GM19372 (cell line): Measurements from ENCODE around the gene SLC2A13.
"Not testable (repeated sequence)": the region's sequence is repeated elsewhere in the genome, so short reads cannot be mapped to it uniquely, and the experiment has no call there.

Experiments
- ATAC-seq: cut with Tn5 transposase; IDR thresholded peaks from one replicate; pipeline ENCODE4 v1.9.1; 2021; ENCODE audit warnings: mild to moderate bottlenecking, low read depth, moderate library complexity; ENCODE audit not compliant: unreplicated experiment

Gene SLC2A13

GRCh38 chr12:40106202-40106533, 287 bp upstream of the SLC2A13 start:
- no peak for ATAC-seq

DNA sequence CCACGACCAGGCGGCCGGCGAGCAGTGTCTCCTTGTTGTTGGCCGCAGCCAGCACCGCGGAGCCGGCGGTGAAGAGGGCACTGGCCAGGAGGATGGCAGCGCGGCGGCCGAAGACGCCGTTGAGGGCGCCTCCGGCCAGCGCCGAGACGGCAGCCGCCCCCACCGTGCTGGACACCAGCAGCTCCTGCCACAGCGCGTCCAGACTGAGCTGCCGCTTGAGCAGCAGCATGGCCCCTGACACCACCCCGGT, 691 bp downstream of the SLC2A13 start:
- ATAC-seq, result peak; percentile 48

- ATAC-seq, result peak; percentile 4
Observed at GRCh38 chr12:40104461-40105264, 1.2 kb downstream of the SLC2A13 start.

DNA sequence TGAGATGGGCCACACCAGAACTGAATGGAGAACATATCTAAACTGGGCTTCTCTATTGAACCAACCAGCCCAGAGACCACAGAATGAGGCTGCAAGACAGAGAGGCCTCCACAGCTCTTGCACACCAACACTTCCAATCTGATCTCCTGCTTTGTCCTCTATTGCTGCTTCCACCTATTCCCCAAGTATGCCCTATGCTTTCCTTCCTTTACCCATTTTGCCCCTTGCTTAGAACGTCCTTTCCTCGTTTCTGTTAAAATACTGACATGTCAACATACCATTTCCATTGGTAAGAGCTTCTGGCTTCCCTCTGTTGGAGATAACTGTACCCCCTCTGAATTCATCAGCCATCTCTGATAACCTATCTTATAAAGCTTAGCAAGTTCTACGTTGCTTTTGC, 2.8 kb downstream of the SLC2A13 start:
- ATAC-seq, result no peak

GRCh38 chr12:40101747-40102146, 4.1 kb downstream of the SLC2A13 start:
- no peak for ATAC-seq

GRCh38 chr12:40099423-40099853, 6.4 kb downstream of the SLC2A13 start:
- ATAC-seq, result no peak

DNA sequence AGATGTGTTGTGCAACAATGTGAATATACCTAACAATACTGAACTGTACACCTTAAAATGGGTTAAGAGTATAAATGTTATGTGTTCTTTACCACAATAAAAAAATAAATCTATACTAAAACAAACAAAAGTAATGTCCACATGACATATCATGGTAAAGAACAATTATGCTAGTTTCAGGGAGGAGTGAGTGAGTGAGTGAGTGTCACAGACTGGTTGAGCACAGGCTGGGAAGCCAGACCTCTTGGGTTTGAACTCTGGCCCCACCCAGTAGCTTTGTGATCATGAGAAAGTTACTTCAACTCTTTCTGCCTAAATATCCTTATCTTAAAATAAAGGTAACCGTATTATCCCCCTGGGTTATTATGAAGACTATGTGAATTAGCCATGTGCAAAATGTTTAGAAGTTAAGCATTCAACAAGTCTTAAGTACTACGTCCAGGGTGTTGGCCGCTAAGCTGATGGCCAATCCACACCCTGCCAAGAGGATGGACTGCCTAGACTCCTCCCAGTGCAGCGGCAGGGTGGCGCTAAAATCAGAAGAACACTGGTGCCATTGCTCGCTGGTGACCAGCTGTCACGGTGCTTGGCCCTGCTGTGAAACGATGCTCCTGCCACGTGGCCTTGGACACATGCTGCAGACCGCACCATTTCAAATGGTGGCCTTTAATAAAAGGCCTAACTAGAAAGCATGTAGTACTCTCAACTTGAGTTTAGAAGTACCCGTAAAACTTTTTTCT, 7.3 kb downstream of the SLC2A13 start:
- ATAC-seq, result no peak

- no peak for ATAC-seq
Observed at GRCh38 chr12:40093512-40093911, 12.4 kb downstream of the SLC2A13 start.

GRCh38 chr12:40086471-40086870, 19.4 kb downstream of the SLC2A13 start:
- no peak for ATAC-seq

DNA sequence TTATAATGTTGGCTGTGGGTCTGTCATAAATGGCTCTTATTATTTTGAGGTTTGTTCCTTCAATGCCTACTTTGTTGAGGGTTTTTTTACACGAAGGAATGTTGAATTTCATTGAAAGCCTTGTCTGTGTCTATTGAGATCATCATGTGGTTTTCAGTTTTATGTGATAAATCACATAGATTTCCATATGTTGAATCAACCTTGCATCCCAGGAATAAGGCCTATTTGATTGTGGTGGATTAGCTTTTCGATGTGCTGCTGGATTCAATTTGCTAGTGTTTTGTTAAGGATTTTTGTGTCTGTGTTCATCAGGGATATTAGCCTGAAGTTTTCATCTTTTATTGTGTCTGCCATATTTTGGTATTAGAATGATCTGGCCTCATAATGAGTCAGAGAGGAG, 27.6 kb downstream of the SLC2A13 start:
- no peak for ATAC-seq

- ATAC-seq, result no peak
Observed at GRCh38 chr12:40075458-40075857, 30.4 kb downstream of the SLC2A13 start.

GRCh38 chr12:40068416-40068815, 37.5 kb downstream of the SLC2A13 start:
- ATAC-seq, result no peak

DNA sequence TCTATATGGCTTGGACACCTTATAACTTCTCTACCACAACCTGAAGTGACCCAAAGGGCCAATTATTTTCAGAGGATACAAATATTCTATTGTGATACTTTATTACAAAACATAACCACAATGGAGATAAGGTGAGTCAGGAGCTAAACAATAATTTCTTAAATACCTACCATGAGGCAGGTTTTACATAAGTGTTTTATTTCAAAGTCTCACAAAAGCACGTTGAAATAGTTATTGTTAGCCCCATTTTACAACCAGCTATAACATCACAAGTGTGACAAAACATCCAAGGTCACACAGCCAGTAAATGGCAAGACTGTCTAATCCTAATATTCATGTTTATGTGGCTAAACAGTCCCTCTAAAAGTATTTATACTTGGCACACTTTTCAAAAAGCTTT, 40.2 kb downstream of the SLC2A13 start:
- ATAC-seq, result no peak

GRCh38 chr12:40063414-40063813, 42.5 kb downstream of the SLC2A13 start:
- ATAC-seq, result no peak

GRCh38 chr12:40058721-40059190, 47.1 kb downstream of the SLC2A13 start:
- no peak for ATAC-seq

GRCh38 chr12:40056373-40056772, 49.5 kb downstream of the SLC2A13 start:
- ATAC-seq, result no peak

- ATAC-seq, result no peak
Observed at GRCh38 chr12:40055776-40056175, 50.1 kb downstream of the SLC2A13 start.

GRCh38 chr12:40055228-40055579, 50.7 kb downstream of the SLC2A13 start:
- ATAC-seq, result no peak

GRCh38 chr12:40054555-40055227, 51.2 kb downstream of the SLC2A13 start:
- ATAC-seq, result no peak

DNA sequence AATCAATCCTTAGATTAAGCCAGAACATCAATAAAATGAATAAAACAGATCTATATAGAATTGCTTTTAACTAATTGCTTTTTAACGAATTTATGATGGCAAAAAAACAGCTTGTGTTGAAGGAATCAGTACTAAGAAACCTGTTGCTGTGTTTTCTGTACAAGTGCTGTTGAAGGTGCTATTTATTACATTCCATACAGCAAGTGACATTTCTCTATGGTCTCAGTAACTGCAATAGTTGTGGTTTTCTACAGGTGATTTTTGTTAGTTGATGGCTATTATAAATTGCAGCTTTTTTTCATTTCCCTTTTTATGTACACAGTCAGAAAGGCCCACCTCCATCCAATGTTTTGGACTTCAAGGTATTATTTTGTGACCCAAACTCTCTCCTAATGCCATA, 56.6 kb downstream of the SLC2A13 start:
- ATAC-seq, result no peak

GRCh38 chr12:40047002-40047401, 58.9 kb downstream of the SLC2A13 start:
- not testable (repeated sequence) for ATAC-seq

GRCh38 chr12:40045656-40046055, 60.2 kb downstream of the SLC2A13 start:
- ATAC-seq, result no peak
